ENCODE results near the gene GBP1. TPM values are rescaled to one million over a fixed set of nuclear protein-coding genes. Genes with fewer than 3 reads are reported as not detected.
A peak's percentile ranks its signal among the peaks of the same experiment; 100 is the strongest.

The GBP1 gene
- total and polyA plus RNA-seq, 2 of the 4 experiments (the other 2 are of a cell fraction), result 39.3 to 118 TPM

- Histone ChIP-seq H2BK5ac (ENCODE audit: low read depth, low read length, poor library complexity, severe bottlenecking) (no peak overlapping the region), H3K4me1 (ENCODE audit: control insufficient read depth, insufficient read depth, low read length) (peaks cover 1% of the 10 kb centered on the region), H2AFZ (replicated peaks; ENCODE audit: low read length, poor library complexity) (no peak overlapping the region), H3K23ac (ENCODE audit: low read depth, low read length) (no peak overlapping the region), H3K56ac (ENCODE audit: extremely low read depth, insufficient read depth, low read length) (no peak overlapping the region), H2AK9ac (replicated peaks; ENCODE audit: low read depth, low read length, poor library complexity) (no peak overlapping the region), H4K20me1 (ENCODE audit: insufficient read depth, low read length) (no peaks in the 10 kb centered on the region), H2BK15ac (ENCODE audit: low read depth, low read length) (no peak overlapping the region), H3K36me3 (ENCODE audit: control insufficient read depth, insufficient read depth, low read length) (no peaks in the 10 kb centered on the region), H3K18ac (ENCODE audit: low read depth, low read length) (no peak overlapping the region), H3K27ac (ENCODE audit: insufficient read depth, low read length) (no peak overlapping the region), H2BK20ac (ENCODE audit: low read depth, low read length) (no peak overlapping the region), H3K79me1 (ENCODE audit: low read depth in 1 of 2, low read length in 2 of 2) (no peaks in the 10 kb centered on the region), H3K14ac (replicated peaks; ENCODE audit: low read depth, low read length) (no peak overlapping the region), H3K9me3 (ENCODE audit: control insufficient read depth, insufficient read depth, low read length) (no peaks in the 10 kb centered on the region), H2BK120ac (ENCODE audit: low read depth, low read length) (no peak overlapping the region), H3K4me3 (ENCODE audit: insufficient read depth, low read depth, low read length) (no peak overlapping the region), H3K9me1 (ENCODE audit: insufficient read depth, low read length) (no peaks in the 10 kb centered on the region), H3K4me2 (ENCODE audit: low read depth, low read length) (peak overlapping the region; percentile 79), H4K8ac (ENCODE audit: low read depth in 2 of 2, low read length in 2 of 2) (no peak overlapping the region), H2AK5ac (ENCODE audit: low read depth, low read length) (no peak overlapping the region), H4K91ac (ENCODE audit: insufficient read depth, low read depth, low read length) (no peak overlapping the region), H4K5ac (ENCODE audit: low read depth, low read length) (no peak overlapping the region), H3K4ac (ENCODE audit: low read depth, low read length) (no peak overlapping the region), H3K27me3 (ENCODE audit: control insufficient read depth, insufficient read depth, low read length) (0 out of 2 replicates have a peak, but pooled peaks cover 1% of the 10 kb centered on the region), H3K9ac (ENCODE audit: low read depth, low read length) (no peak overlapping the region)
- no CpG with 5 or more reads among the region's 1 CpG for WGBS, 2 experiments (ENCODE audit: extremely low coverage in 2 of 2, insufficient read length in 1 of 2)
- intact Hi-C loops (cut with micrococcal nuclease), result no loop called here
- POLR2A ChIA-PET (ENCODE audit: unreplicated experiment), result no interaction called here
- no peak for TF ChIP-seq FOS (IDR thresholded peaks at IDR 0.05; ENCODE audit: low read depth, low read length)
- no peak for TF ChIP-seq RFX5 (IDR thresholded peaks at IDR 0.05; ENCODE audit: low read depth, low read length)
- TF ChIP-seq ELK1 (IDR thresholded peaks at IDR 0.05; ENCODE audit: borderline replicate concordance, low read depth, low read length), result no peak
- TF ChIP-seq RAD21 (IDR thresholded peaks at IDR 0.05; ENCODE audit: low read length), result no peak
- TF ChIP-seq USF2 (IDR thresholded peaks at IDR 0.05; ENCODE audit: low read depth, low read length), result no peak
- no peak for TF ChIP-seq MAZ (IDR thresholded peaks at IDR 0.05; ENCODE audit: borderline replicate concordance, low read depth, low read length)
- no peak for TF ChIP-seq SMC3 (IDR thresholded peaks at IDR 0.05; ENCODE audit: low read depth, low read length)
- TF ChIP-seq RCOR1 (IDR thresholded peaks at IDR 0.05; ENCODE audit: insufficient replicate concordance, low read length), result no peak
- TF ChIP-seq CTCF (conservative IDR thresholded peaks at IDR 0.05; ENCODE audit: low read depth, low read length), result no peak
- TF ChIP-seq CHD1 (IDR thresholded peaks at IDR 0.05; ENCODE audit: low read depth, low read length), result no peak
- no peak for TF ChIP-seq POLR2A (IDR thresholded peaks at IDR 0.05; ENCODE audit: low read depth, low read length)
- TF ChIP-seq BHLHE40 (IDR thresholded peaks at IDR 0.05; ENCODE audit: low read depth, low read length), result no peak
- no peak for TF ChIP-seq NFE2L2 (IDR thresholded peaks at IDR 0.05; ENCODE audit: low read depth, low read length)
- no TSS peak for BruUV-seq (replicated peaks)
- ATAC-seq (ENCODE audit: low read depth), result no peak
- dilution Hi-C loops (cut with HindIII; ENCODE audit: low sequenced_read_pairs, unreplicated experiment), result no loop called here
- no peak for DNase-seq
- CTCF ChIA-PET, result interaction anchor here (1.8 to 3.2 kb wide), 2 partner anchors 15 to 288 kb away, joined by 7 to 11 read pairs; no protein-coding TSS in a partner anchor
- in situ Hi-C loops (cut with MboI; ENCODE audit: low sequenced_read_pairs), result no loop called here
These were observed 5.5 kb upstream of the GBP1 start for GRCh38 chr1:89070509-89070908.

All from IMR-90 (cell line).